ENCODE data around the gene CDKL5. TPM values are rescaled to one million over a fixed set of nuclear protein-coding genes. Genes with fewer than 3 reads are reported as not detected.

CDKL5 gene
- total and polyA plus RNA-seq, 2 experiments from 2014 or later, result 7.5 to 13.7 TPM

- no peak for ATAC-seq
- no peaks in the 10 kb centered on the region for H3K27me3 Mint-ChIP-seq (ENCODE audit: insufficient read depth, low read depth, poor library complexity)
Observed at GRCh38 chrX:18691431-18691830, 266.0 kb downstream of the CDKL5 start.

More at GRCh38 chrX:18691431-18691830, 266.0 kb downstream of the CDKL5 start:
- H3K4me1 Mint-ChIP-seq, result peaks cover under 1% of the 10 kb centered on the region; the same call in 1 of the 3 replicates
- Histone ChIP-seq H3K79me2 (replicated peaks; ENCODE audit: insufficient read depth) (no peaks in the 10 kb centered on the region), H3K4me1 (ENCODE audit: insufficient read depth) (no peaks in the 10 kb centered on the region), H3K27ac (ENCODE audit: low read depth) (no peak overlapping the region), H3K4me2 (no peak overlapping the region), H3K9me2 (ENCODE audit: insufficient read depth) (no peaks in the 10 kb centered on the region), H3F3A (replicated peaks; ENCODE audit: low read depth) (no peaks in the 10 kb centered on the region), H3K4me3 (no peak overlapping the region), H4K20me1 (replicated peaks; ENCODE audit: insufficient read depth) (no peaks in the 10 kb centered on the region), H3K36me3 (ENCODE audit: insufficient read depth) (no peaks in the 10 kb centered on the region), H3K27me3 (ENCODE audit: insufficient read depth) (no peaks in the 10 kb centered on the region), H2AFZ (no peak overlapping the region)
- H3K27ac Mint-ChIP-seq, result no peak overlapping the region
- H3K9me3 Mint-ChIP-seq, result peaks cover 6% of the 10 kb centered on the region; the same call in 2 of the 3 replicates
- H3K36me3 Mint-ChIP-seq (ENCODE audit: low read depth), result no peaks in the 10 kb centered on the region
- H3K4me3 Mint-ChIP-seq, result no peak overlapping the region
- DNase-seq (ENCODE audit: low spot score), result no peak
- TF ChIP-seq JUNB (IDR thresholded peaks at IDR 0.05; ENCODE audit: unreplicated experiment), result no peak
- no peak for TF ChIP-seq STAT1 (IDR thresholded peaks at IDR 0.05; ENCODE audit: unreplicated experiment)
- TF ChIP-seq CREB1 (CRISPR knock-in tag; IDR thresholded peaks at IDR 0.05; ENCODE audit: low read depth), result no peak
- no peak for TF ChIP-seq ZNF114 (CRISPR knock-in tag; IDR thresholded peaks at IDR 0.05)
- no peak for TF ChIP-seq EZH2 (IDR thresholded peaks at IDR 0.05; ENCODE audit: low read depth, unreplicated experiment)
- TF ChIP-seq, protein P1, sequence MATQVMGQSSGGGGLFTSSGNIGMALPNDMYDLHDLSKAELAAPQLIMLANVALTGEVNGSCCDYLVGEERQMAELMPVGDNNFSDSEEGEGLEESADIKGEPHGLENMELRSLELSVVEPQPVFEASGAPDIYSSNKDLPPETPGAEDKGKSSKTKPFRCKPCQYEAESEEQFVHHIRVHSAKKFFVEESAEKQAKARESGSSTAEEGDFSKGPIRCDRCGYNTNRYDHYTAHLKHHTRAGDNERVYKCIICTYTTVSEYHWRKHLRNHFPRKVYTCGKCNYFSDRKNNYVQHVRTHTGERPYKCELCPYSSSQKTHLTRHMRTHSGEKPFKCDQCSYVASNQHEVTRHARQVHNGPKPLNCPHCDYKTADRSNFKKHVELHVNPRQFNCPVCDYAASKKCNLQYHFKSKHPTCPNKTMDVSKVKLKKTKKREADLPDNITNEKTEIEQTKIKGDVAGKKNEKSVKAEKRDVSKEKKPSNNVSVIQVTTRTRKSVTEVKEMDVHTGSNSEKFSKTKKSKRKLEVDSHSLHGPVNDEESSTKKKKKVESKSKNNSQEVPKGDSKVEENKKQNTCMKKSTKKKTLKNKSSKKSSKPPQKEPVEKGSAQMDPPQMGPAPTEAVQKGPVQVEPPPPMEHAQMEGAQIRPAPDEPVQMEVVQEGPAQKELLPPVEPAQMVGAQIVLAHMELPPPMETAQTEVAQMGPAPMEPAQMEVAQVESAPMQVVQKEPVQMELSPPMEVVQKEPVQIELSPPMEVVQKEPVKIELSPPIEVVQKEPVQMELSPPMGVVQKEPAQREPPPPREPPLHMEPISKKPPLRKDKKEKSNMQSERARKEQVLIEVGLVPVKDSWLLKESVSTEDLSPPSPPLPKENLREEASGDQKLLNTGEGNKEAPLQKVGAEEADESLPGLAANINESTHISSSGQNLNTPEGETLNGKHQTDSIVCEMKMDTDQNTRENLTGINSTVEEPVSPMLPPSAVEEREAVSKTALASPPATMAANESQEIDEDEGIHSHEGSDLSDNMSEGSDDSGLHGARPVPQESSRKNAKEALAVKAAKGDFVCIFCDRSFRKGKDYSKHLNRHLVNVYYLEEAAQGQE (IDR thresholded peaks at IDR 0.05; ENCODE audit: unreplicated experiment), result no peak
- TF ChIP-seq, protein P2, sequence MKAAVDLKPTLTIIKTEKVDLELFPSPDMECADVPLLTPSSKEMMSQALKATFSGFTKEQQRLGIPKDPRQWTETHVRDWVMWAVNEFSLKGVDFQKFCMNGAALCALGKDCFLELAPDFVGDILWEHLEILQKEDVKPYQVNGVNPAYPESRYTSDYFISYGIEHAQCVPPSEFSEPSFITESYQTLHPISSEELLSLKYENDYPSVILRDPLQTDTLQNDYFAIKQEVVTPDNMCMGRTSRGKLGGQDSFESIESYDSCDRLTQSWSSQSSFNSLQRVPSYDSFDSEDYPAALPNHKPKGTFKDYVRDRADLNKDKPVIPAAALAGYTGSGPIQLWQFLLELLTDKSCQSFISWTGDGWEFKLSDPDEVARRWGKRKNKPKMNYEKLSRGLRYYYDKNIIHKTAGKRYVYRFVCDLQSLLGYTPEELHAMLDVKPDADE (IDR thresholded peaks at IDR 0.05), result no peak
- no peak for TF ChIP-seq NANOG (IDR thresholded peaks at IDR 0.05; ENCODE audit: borderline replicate concordance)
- TF ChIP-seq CTCF (conservative IDR thresholded peaks at IDR 0.05; ENCODE audit: low read depth in 2 of 2), result no peak
- TF ChIP-seq, protein P3, sequence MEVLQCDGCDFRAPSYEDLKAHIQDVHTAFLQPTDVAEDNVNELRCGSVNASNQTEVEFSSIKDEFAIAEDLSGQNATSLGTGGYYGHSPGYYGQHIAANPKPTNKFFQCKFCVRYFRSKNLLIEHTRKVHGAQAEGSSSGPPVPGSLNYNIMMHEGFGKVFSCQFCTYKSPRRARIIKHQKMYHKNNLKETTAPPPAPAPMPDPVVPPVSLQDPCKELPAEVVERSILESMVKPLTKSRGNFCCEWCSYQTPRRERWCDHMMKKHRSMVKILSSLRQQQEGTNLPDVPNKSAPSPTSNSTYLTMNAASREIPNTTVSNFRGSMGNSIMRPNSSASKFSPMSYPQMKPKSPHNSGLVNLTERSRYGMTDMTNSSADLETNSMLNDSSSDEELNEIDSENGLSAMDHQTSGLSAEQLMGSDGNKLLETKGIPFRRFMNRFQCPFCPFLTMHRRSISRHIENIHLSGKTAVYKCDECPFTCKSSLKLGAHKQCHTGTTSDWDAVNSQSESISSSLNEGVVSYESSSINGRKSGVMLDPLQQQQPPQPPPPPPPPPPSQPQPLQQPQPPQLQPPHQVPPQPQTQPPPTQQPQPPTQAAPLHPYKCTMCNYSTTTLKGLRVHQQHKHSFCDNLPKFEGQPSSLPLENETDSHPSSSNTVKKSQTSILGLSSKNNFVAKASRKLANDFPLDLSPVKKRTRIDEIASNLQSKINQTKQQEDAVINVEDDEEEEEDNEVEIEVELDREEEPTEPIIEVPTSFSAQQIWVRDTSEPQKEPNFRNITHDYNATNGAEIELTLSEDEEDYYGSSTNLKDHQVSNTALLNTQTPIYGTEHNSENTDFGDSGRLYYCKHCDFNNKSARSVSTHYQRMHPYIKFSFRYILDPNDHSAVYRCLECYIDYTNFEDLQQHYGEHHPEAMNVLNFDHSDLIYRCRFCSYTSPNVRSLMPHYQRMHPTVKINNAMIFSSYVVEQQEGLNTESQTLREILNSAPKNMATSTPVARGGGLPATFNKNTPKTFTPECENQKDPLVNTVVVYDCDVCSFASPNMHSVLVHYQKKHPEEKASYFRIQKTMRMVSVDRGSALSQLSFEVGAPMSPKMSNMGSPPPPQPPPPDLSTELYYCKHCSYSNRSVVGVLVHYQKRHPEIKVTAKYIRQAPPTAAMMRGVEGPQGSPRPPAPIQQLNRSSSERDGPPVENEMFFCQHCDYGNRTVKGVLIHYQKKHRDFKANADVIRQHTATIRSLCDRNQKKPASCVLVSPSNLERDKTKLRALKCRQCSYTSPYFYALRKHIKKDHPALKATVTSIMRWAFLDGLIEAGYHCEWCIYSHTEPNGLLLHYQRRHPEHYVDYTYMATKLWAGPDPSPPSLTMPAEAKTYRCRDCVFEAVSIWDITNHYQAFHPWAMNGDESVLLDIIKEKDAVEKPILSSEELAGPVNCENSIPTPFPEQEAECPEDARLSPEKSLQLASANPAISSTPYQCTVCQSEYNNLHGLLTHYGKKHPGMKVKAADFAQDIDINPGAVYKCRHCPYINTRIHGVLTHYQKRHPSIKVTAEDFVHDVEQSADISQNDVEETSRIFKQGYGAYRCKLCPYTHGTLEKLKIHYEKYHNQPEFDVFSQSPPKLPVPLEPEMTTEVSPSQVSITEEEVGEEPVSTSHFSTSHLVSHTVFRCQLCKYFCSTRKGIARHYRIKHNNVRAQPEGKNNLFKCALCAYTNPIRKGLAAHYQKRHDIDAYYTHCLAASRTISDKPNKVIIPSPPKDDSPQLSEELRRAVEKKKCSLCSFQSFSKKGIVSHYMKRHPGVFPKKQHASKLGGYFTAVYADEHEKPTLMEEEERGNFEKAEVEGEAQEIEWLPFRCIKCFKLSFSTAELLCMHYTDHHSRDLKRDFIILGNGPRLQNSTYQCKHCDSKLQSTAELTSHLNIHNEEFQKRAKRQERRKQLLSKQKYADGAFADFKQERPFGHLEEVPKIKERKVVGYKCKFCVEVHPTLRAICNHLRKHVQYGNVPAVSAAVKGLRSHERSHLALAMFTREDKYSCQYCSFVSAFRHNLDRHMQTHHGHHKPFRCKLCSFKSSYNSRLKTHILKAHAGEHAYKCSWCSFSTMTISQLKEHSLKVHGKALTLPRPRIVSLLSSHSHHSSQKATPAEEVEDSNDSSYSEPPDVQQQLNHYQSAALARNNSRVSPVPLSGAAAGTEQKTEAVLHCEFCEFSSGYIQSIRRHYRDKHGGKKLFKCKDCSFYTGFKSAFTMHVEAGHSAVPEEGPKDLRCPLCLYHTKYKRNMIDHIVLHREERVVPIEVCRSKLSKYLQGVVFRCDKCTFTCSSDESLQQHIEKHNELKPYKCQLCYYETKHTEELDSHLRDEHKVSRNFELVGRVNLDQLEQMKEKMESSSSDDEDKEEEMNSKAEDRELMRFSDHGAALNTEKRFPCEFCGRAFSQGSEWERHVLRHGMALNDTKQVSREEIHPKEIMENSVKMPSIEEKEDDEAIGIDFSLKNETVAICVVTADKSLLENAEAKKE (CRISPR knock-in tag; IDR thresholded peaks at IDR 0.05), result no peak
- TF ChIP-seq ZNF331 (CRISPR knock-in tag; IDR thresholded peaks at IDR 0.05; ENCODE audit: low read depth), result no peak
- TF ChIP-seq POLR2AphosphoS5 (IDR thresholded peaks at IDR 0.05; ENCODE audit: low read depth), result no peak

All from GM23338 (cell line).